ENCODE data around the gene MEF2C.

MEF2C gene

GRCh38 chr5:88820581-88820980, 62.4 kb downstream of the MEF2C start:
- H3K4me3 ChIP-seq (ENCODE audit: low read length): no peak overlapping the region
- TF ChIP-seq CTCF (IDR thresholded peaks at IDR 0.05; ENCODE audit: insufficient read depth, low read depth, low read length, missing control alignments): no peak
- DNase-seq (ENCODE audit: low read depth): no peak

GRCh38 chr5:88819301-88819999, 63.5 kb downstream of the MEF2C start:
- H3K4me3 ChIP-seq (ENCODE audit: low read length): no peak overlapping the region
- TF ChIP-seq CTCF (IDR thresholded peaks at IDR 0.05; ENCODE audit: insufficient read depth, low read depth, low read length, missing control alignments): no peak
- peak; percentile 16 for DNase-seq (ENCODE audit: low read depth)

- DNase-seq (ENCODE audit: low read depth): no peak
- TF ChIP-seq CTCF (IDR thresholded peaks at IDR 0.05; ENCODE audit: insufficient read depth, low read depth, low read length, missing control alignments): no peak
- no peak overlapping the region for H3K4me3 ChIP-seq (ENCODE audit: low read length)
These were observed 64.7 kb downstream of the MEF2C start for GRCh38 chr5:88818296-88818695.

GRCh38 chr5:88816195-88816594, 66.8 kb downstream of the MEF2C start:
- H3K4me3 ChIP-seq (ENCODE audit: low read length): no peak overlapping the region
- no peak for DNase-seq (ENCODE audit: low read depth)
- no peak for TF ChIP-seq CTCF (IDR thresholded peaks at IDR 0.05; ENCODE audit: insufficient read depth, low read depth, low read length, missing control alignments)

GRCh38 chr5:88815050-88815789, 67.8 kb downstream of the MEF2C start:
- TF ChIP-seq CTCF (IDR thresholded peaks at IDR 0.05; ENCODE audit: insufficient read depth, low read depth, low read length, missing control alignments): no peak
- no peak for DNase-seq (ENCODE audit: low read depth)
- H3K4me3 ChIP-seq (ENCODE audit: low read length): no peak overlapping the region

- no peak overlapping the region for H3K4me3 ChIP-seq (ENCODE audit: low read length)
- no peak for DNase-seq (ENCODE audit: low read depth)
- TF ChIP-seq CTCF (IDR thresholded peaks at IDR 0.05; ENCODE audit: insufficient read depth, low read depth, low read length, missing control alignments): no peak
These were observed 69.0 kb downstream of the MEF2C start for GRCh38 chr5:88813805-88814575.

Measured in epithelial cell of esophagus (primary cell).